ENCODE data around the gene LRRC4C. TPM values are rescaled to one million over a fixed set of nuclear protein-coding genes. Genes with fewer than 3 reads are reported as not detected.

The LRRC4C gene
- total and polyA plus RNA-seq, 2 donors (not counting 3 experiments of a cell fraction or from before 2014, with no cell fraction given) = not detected

DNA sequence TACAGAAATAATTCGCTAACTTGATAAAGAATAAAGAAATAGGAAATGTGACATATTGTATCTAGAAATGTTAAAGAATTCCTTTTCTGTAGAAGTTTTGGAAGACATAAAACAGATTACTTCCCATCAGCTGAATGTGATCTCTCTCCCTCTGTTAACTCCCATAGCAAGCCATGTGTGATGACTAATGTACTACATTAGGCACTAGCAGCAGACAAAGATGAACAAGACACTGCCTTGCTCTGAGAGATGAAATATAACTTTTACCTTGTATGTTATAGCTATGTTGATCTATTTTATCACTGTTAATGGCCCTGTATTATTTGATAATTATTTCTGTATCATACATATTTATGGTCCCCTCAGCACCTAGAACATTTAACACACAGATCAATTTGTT, 817.2 kb downstream of the LRRC4C start:
- no peak for DNase-seq (ENCODE audit: low read depth, low spot score)
- dilution Hi-C loops (cut with MboI; ENCODE audit: extremely low pct_ligation_motif_present, low sequenced_read_pairs) = no loop called here
- Histone ChIP-seq H3K4me2 (ENCODE audit: insufficient read depth, low read length) (no peak overlapping the region), H3K9ac (replicated peaks; ENCODE audit: extremely low read depth, insufficient read depth, low read length) (no peak overlapping the region), H3K36me3 (ENCODE audit: control insufficient read depth in 2 of 2, extremely low read depth in 1 of 2, insufficient read depth in 2 of 2, low read length in 2 of 2) (no peaks in the 10 kb centered on the region), H2AFZ (ENCODE audit: low read depth, low read length) (no peak overlapping the region), H3K9me1 (replicated peaks; ENCODE audit: control insufficient read depth, extremely low read depth, insufficient read depth, low read length) (no peaks in the 10 kb centered on the region), H3K27me3 (ENCODE audit: control insufficient read depth in 2 of 2, insufficient read depth in 2 of 2, low read length in 2 of 2) (no peaks in the 10 kb centered on the region), H3K4me1 (ENCODE audit: control insufficient read depth, extremely low read depth, insufficient read depth, low read length) (no peaks in the 10 kb centered on the region), H3K4me3 (replicated peaks in 1 of 3; ENCODE audit: insufficient read depth in 1 of 3, low read depth in 1 of 3, low read length in 3 of 3) (no peak overlapping the region), H3K79me2 (ENCODE audit: control insufficient read depth, insufficient read depth, low read length) (no peaks in the 10 kb centered on the region), H3K27ac (ENCODE audit: insufficient read depth, low read depth, low read length) (no peak overlapping the region), H3K9me3 (replicated peaks; ENCODE audit: control insufficient read depth, insufficient read depth, low read length) (peaks cover 2% of the 10 kb centered on the region), H4K20me1 (replicated peaks; ENCODE audit: control insufficient read depth, extremely low read depth, insufficient read depth, low read length) (no peaks in the 10 kb centered on the region)
- no peak for FAIRE-seq
- no TSS peak for BruUV-seq (replicated peaks)
- ChIA-PET POLR2A (no interaction called here), CTCF (no interaction called here)
- TF ChIP-seq MAX (IDR thresholded peaks at IDR 0.05; ENCODE audit: insufficient read depth, insufficient read length) (no peak), POLR2A (IDR thresholded peaks at IDR 0.05; ENCODE audit: low read depth, low read length) (no peak), FOS (IDR thresholded peaks at IDR 0.05; ENCODE audit: borderline replicate concordance, insufficient read depth, low read length) (no peak), JUN (IDR thresholded peaks at IDR 0.05; ENCODE audit: borderline replicate concordance, insufficient read depth, insufficient read length, low read depth) (no peak), EZH2 (IDR thresholded peaks at IDR 0.05; ENCODE audit: borderline replicate concordance, low read depth, low read length, severe bottlenecking) (no peak), GATA2 (IDR thresholded peaks at IDR 0.05; ENCODE audit: insufficient read depth, insufficient read length, low read depth, low read length) (no peak), POLR2AphosphoS5 (IDR thresholded peaks at IDR 0.05; ENCODE audit: insufficient read depth, low read depth, low read length) (no peak), MYC (IDR thresholded peaks at IDR 0.05; ENCODE audit: low read depth, low read length) (no peak)
- TF ChIP-seq, protein P1, sequence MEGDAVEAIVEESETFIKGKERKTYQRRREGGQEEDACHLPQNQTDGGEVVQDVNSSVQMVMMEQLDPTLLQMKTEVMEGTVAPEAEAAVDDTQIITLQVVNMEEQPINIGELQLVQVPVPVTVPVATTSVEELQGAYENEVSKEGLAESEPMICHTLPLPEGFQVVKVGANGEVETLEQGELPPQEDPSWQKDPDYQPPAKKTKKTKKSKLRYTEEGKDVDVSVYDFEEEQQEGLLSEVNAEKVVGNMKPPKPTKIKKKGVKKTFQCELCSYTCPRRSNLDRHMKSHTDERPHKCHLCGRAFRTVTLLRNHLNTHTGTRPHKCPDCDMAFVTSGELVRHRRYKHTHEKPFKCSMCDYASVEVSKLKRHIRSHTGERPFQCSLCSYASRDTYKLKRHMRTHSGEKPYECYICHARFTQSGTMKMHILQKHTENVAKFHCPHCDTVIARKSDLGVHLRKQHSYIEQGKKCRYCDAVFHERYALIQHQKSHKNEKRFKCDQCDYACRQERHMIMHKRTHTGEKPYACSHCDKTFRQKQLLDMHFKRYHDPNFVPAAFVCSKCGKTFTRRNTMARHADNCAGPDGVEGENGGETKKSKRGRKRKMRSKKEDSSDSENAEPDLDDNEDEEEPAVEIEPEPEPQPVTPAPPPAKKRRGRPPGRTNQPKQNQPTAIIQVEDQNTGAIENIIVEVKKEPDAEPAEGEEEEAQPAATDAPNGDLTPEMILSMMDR (IDR thresholded peaks at IDR 0.05; ENCODE audit: extremely low read depth in 1 of 2, insufficient read depth in 1 of 2, low read depth in 1 of 2, low read length in 2 of 2) = no peak
- intact Hi-C loops (cut with micrococcal nuclease) = no loop called here

All from endothelial cell of umbilical vein (primary cell).